Stimulated activated CD8-positive, alpha-beta memory T cell treated with anti-CD3 and anti-CD28 coated beads, Interleukin-2, amount 100 ng/mL, for 48 hours (primary cell): Measurements from ENCODE around the gene INPP5J.
"Not testable (repeated sequence)": the region's sequence is repeated elsewhere in the genome, so short reads cannot be mapped to it uniquely, and the experiment has no call there.

Experiments used
- DNase-seq, 2 donors: peaks; one replicate each; pipeline ENCODE4 v3.0.0-alpha.2; 2020; ENCODE audit warnings: low read depth in 2 of 2

INPP5J gene, protein sequence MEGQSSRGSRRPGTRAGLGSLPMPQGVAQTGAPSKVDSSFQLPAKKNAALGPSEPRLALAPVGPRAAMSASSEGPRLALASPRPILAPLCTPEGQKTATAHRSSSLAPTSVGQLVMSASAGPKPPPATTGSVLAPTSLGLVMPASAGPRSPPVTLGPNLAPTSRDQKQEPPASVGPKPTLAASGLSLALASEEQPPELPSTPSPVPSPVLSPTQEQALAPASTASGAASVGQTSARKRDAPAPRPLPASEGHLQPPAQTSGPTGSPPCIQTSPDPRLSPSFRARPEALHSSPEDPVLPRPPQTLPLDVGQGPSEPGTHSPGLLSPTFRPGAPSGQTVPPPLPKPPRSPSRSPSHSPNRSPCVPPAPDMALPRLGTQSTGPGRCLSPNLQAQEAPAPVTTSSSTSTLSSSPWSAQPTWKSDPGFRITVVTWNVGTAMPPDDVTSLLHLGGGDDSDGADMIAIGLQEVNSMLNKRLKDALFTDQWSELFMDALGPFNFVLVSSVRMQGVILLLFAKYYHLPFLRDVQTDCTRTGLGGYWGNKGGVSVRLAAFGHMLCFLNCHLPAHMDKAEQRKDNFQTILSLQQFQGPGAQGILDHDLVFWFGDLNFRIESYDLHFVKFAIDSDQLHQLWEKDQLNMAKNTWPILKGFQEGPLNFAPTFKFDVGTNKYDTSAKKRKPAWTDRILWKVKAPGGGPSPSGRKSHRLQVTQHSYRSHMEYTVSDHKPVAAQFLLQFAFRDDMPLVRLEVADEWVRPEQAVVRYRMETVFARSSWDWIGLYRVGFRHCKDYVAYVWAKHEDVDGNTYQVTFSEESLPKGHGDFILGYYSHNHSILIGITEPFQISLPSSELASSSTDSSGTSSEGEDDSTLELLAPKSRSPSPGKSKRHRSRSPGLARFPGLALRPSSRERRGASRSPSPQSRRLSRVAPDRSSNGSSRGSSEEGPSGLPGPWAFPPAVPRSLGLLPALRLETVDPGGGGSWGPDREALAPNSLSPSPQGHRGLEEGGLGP

DNA sequence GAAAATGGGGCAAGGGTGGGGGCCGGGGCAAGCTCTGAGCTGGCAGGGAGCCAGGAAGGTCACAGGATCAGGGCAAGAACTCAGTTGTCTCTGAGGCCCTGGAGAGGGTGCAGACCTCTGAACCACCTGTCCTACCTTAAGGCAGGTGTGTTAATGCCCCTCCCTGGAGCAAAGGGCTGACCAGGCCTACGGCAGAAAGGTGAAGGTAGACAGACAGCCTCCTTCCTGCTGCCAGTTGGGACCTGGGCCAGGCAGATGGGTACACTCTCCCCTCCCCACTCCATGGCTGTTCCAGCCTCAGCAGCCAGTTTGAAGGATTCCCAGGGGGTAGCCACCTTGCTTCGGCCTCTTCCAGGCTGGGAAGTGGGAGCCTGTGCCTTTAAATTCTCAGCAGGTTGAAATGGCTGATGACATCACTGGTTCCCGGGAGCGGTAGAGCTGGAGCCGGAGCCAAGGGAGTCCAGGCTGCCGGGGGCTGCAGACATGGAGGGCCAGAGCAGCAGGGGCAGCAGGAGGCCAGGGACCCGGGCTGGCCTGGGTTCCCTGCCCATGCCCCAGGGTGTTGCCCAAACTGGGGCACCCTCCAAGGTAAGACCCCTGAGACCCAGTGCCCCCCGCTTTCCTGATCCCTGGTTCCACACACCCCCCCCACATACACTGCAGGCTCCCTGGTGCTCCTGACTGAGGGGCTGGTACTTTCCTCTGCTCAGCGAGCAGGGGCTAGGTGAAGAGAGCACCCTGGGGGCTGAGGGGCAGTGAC lies at the start of gene INPP5J:
TSS of gene INPP5J (plus strand) at position 435 of the 760 bp plus-strand sequence. CDS start at position 484, 49 bp downstream.
- DNase-seq = no peak

DNA sequence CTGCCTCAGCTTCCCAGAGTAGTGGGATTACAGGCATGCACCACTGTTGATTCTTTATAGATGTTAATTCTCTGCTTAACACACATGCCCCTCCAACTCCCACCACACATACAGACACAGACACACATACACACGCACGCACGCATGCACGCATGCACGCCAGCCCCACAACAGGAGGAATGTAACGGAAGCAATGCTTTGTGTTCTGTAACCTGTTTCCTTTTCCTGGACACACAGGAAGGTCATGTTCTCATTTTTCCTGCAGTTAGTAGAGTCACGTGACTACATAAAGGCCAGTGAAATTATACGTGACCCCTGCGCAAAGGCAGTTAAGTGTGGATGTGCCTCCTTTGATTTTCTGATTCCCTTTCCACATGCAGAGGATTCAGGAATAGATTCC lies 49.6 kb upstream of the INPP5J start:
- not testable (repeated sequence) for DNase-seq

DNA sequence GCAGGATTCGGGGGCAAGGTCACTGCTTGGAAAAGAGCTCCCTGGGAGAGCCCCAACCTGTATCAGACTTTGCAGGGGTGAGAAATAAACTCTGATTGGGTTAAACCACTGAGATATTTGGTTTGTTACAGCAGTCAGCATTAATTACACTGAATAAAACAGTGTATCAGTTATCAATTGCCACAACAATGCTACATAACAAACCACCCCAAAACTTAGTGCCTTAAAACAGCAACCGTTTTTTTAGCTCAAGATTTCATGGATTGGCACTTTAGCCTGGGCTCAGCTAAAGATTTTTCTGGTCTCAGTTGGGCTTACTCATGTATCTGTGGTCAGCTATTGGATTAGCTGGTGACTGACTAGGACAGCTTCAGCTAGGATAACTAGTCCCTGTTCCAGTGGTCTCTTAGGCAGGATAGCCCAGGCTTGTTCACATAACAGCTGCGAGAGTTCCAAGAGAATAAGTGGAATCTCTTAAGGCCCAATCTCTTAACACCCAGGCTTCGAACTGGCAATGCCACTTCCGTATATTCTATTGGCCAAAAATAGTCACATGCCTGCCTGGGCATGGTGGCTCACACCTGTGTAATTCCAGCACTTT lies 49.1 kb upstream of the INPP5J start:
- DNase-seq = not testable (repeated sequence)

DNA sequence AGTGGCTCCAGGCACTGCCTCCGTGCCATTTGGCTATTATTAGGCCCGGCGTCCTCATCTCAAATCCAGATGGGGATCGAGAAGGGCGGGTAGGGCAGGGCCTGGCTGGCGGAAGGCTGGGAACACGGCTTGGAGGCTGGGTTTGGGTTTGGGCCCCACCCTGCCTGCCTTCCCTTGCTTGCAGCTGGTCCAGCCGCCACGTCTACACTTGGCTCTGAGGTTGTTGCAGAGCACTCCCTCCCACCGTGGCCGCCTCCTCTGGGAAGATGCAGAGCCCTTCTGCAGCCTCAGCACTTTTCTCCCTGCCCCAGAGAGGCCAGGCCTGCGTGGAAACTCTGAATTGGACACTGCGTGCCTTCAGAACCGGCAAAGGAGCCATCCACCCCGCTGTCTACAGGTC lies 46.8 kb upstream of the INPP5J start:
- no peak for DNase-seq

DNA sequence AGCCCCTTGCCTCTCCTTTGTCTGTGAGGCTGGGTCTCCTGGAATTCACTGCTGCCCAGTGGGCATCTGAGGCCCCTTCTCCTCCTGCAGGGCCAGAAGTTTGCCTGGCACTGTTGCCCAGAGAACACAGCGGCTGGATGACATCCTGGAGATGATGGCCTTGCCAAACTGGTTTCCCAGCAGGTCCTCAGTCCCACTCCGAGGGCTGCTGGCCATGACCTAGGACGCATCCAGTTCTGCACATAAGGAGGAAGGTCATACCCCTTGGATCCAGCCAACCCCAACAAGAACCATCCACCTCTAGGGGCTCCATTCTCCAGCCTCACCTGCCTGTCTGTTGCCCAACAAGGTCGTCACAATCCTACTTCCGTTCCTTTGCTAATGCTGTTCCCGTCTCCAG lies 45.1 kb upstream of the INPP5J start:
- DNase-seq = no peak

DNA sequence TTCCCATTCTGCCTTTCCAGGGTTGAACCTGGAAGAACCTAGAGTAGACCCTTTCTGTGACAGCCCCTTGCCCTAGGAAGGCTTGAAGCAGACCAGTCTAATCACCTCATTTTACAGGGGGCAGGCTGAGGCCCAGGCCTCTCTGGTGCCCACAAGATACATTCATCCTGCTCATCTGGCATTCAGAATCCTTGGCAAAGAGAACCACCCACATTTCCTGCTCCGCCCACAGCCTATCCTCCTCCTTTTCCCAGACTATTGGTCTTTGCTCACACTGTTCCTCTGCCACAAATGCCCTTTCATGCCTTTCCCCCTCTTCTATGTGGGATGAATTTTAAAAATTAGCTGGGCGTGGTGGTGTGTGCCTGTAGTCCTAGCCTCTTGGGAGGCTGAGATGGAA lies 44.4 kb upstream of the INPP5J start:
- DNase-seq = not testable (repeated sequence)

DNA sequence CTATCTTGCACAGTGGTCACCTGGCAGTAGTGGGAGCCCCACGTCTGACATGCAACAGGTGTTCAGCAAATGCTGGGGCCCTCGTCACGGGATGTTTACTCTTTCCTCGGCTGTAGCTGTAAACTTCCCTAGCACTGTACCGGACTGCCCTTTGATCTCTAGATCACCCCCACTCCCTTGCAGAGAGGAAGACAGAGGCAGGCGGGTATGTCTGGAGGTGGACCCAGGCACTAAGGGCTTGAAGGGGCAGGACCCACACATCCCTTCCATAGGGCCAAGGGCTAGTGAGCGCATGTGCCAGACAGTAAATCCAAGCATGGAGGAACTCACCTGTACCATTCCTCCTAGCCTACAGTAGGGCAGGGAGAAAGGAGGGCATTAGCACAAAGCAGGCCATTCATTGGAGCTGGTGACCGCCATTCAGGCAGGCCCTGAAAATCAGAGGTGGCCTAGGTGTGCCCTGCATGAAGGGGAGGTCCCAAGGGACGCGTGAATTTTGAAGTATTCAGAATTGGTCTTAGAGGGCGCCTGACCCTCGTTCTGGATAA lies 43.6 kb upstream of the INPP5J start:
- no peak for DNase-seq

DNA sequence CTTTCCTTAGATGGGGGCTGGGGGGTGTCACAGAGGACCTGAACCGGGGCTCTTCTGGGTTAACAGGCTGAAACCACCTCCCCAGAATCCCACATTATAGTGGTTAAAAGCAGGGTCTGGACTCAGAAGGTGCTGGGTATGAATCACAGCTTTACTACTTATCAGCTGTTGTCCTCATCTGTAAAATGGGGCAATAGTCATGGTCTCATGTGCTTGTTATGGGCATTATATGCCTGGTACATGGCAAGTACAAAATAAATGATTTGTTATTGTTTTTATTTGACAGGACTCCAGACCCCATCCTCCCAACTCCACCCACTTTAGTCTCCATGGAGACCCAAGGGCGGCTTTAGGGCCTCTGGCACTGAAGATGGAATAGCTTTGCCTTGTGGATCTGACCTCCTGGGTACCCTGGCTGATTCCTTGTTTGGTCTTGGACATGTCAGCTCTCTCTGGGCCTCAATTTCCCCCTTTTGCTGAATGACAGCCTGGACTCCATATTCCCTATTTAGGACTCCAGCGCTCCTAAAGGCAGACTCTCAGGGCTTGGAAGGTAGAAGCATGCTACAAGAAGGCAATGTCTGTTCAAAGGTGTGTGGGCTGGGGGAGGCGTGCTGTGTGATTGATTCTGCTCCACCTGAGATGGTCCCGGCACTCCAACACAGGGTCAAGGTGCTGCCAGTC lies 42.5 kb upstream of the INPP5J start:
- DNase-seq = no peak

DNA sequence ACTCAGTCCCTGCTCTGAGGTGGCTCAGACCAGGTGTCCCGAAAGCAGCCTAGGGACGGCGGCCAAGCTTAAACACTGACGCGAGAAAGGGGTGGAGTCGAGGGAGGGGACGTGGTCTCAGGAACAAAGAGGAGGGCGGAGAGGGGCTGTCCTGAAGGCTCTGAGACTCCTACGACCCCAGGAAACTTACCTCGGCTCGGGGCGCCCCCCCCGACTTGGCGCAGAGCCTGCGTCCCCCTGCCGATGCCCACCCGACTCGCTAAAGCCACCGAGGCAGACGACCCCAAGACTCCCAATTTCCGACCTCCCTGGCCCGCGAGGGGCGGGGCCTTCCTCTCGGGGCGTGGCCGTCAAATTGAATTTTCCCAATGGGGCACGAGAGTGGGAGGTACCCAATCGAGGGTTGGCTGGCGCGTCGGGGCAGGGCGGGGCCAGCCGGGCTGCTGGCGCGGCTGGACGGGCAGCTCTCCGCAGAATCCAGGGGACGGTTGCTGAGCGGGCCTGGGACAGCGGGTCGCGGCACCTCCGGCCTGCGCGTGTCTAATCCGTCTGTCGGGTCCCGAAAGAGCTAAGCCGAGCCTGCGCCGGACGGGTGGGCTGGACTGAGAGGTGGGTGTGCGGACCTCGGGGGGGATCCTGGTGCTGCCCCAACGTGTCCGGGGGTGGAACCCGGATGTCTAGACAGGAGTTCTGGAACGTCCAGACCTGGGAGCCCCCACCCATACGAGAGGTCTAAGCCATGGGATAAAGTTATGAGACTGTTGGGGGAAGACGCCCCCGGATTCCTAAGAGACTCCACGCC lies 41.7 kb upstream of the INPP5J start, which contains the start of gene SMTN:
TSS of gene SMTN (plus strand) at position 471 of the 802 bp plus-strand sequence. CDS start 1,941 bp downstream, outside the sequence.
- peak; percentile 84 to 88 for DNase-seq

DNA sequence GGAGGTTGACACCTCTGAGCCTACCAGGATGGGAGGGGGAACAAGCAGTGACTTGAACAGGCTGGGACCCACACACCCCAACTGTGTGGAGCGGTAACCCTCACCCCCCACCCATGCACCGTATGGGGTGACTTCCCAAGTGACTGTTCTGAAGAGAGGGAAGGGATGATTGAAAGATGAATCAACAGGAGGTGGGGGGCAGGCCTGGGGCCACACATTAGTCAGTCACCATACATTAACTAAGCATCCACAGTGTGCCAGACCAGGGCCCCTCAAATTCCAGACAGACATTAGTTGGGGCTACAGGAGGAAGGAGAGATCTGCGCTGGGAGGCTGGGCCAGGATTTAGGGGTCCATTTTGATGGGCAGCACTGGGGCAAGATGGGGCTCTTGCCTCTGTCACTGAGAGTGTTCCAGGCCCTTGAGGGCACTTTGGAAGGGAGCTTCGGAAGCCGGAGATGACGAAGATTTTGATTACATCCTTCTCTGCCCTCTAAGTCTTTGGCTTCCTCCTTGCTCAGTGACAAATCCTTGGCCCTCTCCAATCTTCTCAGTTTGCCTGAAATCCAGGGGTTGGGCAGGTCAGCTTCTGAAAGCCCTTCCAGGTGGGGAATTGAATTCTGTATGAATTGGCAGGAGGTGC lies 40.7 kb upstream of the INPP5J start:
- DNase-seq = peak in 1 of 2 donors; percentile 27

DNA sequence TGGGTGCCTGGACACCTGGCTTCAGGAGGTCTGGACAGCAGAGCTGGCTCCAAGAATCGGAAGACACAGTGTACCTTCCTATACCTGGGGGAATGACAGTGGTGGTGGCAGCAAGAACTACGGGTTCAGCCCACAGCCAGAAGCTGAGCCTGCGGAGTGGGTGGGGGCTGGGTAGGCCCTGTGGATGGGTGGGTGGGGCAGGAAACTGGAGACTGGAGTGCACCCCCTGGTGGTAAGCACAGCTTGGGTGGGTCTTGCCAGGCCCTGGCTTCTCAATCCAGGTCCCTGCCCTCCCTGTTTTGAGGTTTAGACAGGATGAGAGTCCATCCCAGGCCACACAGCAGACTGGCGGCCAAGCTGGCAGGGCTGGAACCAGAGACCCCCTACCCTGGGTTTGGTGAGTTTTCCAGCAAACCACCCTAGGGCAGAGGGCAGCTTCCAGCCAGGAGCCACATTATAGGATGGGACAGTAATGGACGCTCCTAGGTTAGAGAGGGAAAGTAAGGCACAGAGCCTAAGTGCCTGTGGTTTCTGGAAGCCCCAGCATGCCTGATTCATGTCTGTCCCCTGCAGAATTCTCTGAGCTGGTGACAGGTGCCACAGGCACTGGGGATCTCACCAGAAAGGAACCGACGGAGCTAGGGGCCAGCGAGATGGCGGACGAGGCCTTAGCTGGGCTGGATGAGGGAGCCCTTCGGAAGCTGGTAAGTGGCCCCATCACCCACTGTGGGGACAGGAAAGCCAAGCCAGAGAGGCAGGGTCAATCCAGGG lies 40.0 kb upstream of the INPP5J start:
- DNase-seq = peak; percentile 61 to 64

DNA sequence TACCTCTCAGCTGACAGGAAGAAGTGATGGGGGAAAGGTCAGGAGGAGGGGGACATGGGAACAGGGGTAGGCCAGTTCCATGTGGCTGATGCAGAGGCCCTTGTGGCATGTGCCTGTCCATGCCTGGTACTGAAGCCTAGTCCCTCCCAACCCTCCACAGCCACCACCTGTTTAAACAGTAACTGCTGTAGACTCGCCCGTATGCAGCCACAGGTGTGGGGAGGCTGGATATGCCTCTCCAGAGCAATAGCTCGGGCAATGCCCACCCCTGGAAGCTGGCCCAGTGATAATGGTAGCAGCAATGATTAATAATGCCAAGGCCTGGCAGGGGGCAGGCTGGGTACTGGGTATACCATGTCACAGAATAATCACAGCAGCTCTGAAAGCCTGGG lies 39.4 kb upstream of the INPP5J start:
- DNase-seq = no peak

DNA sequence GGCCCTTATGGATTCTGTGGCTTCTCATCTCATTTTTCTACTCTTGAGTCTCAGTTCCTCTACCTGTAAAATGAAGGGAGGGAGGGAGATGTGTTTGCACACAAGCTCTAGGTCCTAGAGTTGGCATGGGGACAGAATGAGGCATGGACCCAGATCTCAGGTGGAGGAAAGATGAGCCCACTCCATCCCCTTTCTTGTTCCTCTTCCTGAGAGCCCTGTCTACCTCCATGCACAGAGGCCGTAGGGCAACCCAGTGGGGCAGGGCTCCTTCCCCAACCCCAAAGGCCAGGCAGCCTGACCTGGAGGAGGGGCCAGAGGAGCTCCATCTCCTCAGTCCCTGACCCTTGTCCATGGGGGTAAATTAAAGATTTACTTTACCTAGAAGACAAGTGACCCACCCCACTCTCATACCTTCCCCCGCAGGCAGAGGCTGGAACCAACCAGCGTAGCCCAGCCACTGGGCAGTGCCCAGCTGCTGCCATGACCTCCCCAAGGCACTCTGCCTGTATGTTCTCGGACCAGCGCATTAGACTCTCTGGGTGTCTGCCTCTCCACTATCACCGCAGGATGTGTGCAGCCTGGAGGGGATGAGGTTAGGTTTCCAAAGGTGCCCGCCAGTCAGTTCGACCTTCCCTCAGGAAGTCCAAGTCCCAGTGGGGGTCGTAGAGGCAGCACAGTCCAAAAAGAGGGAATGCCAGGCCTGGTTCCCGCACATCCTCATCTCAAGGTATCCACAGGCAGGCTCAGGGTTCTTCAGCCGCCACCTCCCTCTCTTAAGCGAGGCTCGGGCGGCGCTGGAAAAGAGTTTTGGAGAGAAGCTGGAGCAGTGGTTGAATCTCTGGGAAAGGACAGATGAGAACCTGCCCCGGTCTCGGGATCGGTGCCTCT lies 38.6 kb upstream of the INPP5J start:
- no peak for DNase-seq

DNA sequence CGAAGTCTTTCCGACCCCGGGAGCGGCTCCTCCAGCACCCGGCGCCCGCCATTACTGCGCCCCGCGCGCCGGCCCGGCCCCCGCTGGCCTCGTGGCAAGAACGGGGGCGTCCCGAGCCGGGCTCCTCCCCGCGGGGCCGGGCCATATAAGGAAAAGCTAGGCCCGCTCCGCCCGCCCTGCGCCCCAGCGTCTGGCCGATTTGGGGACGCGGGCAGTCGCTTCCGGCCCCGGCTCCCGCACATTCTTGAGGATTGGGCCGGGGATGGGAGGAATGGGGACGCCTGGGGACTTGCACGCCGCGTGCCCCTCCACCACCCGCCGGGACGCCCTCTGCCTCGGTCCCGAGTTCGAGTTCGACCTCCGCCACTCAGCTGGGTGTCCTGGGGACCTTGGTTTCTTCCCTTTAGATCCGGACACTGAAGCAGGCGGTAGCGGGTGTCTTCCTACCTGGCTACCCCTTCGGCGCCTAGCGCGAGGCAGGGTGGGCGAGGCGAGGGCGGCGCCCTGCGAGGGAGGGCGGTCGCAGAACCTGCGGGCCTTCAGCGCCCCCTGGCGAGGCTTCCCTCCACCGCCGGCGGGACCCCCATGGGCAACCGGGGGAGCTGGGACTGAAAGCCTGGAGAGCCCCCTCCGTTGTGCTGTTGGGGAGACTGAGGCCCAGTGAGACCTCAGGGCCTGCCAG lies 37.8 kb upstream of the INPP5J start:
- peak; percentile 81 to 87 for DNase-seq

DNA sequence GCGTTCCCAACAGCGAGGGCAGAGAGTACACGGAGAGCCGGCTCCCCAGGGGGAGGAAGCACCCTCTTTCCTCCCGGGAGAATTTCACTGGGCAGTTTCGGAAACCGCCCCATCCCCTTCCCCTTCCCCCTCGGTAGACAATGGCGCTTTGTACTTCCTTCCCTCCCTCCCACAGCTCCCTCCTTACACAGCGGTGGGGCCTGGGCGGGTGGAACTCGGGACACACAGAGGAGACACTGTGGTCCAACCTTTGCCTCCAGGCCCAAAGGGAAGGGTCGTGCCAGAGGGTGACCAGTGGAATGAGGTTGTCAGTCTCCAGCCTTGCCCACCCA lies 37.3 kb upstream of the INPP5J start:
- no peak for DNase-seq

DNA sequence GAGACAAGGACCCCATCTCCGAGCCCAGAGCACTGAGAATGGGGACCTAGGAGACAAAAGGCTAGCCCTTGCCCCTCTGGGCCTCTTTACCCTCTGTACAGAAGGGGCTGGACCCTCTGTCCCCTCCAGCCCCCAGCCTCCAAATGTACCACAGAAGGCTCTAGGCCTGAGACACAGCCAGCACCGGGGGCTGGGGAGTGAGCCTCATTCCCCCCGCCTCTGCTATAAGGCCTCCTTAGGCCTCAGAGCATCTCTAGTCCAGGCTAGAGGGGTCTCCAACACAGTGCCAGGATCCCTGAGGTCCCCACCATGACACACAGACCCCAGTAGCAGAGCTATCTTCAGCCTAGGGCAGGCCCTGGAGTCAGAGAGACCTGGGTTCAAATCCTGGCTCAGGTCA lies 36.8 kb upstream of the INPP5J start:
- no peak for DNase-seq
